ENCODE data around the gene PDZK1IP1. TPM values are rescaled to one million over a fixed set of nuclear protein-coding genes. Genes with fewer than 3 reads are reported as not detected.

Gene PDZK1IP1
- total RNA-seq, 2 donors from 2014 or later = 5.9 to 36.1 TPM

GRCh38 chr1:47179988-47180563 lies 9.8 kb downstream of the PDZK1IP1 start:
- Histone ChIP-seq H3K27ac (no peak overlapping the region), H3K27me3 (replicated peaks; ENCODE audit: insufficient read depth) (no peaks in the 10 kb centered on the region), H3K4me1 (replicated peaks) (no peaks in the 10 kb centered on the region), H3K9me3 (no peaks in the 10 kb centered on the region), H3K4me3 (no peak overlapping the region), H3K36me3 (no peaks in the 10 kb centered on the region)
- 44% methylated on average over 3 of the region's 3 CpGs for WGBS
- intact Hi-C loops (cut with DNase I) = loop anchor here (10.0 kb wide), 1 partner anchor 145 kb away; no protein-coding TSS in a partner anchor
- TF ChIP-seq POLR2AphosphoS5 (IDR thresholded peaks at IDR 0.05) (no peak), CTCF (IDR thresholded peaks at IDR 0.05) (no peak), POLR2A (IDR thresholded peaks at IDR 0.05) (no peak)
- no peak for DNase-seq (ENCODE audit: low spot score)

- DNase-seq (ENCODE audit: low spot score) = peak; percentile 83
- Histone ChIP-seq H3K9me3 (no peaks in the 10 kb centered on the region), H3K36me3 (no peaks in the 10 kb centered on the region), H3K27me3 (replicated peaks; ENCODE audit: insufficient read depth) (no peaks in the 10 kb centered on the region), H3K4me3 (peak overlapping the region; percentile 19 to 24), H3K4me1 (replicated peaks) (no peaks in the 10 kb centered on the region), H3K27ac (peak overlapping the region in 1 of 2 donors; percentile 2)
- TF ChIP-seq POLR2A (IDR thresholded peaks at IDR 0.05) (no peak), POLR2AphosphoS5 (IDR thresholded peaks at IDR 0.05) (peak; percentile 42), CTCF (IDR thresholded peaks at IDR 0.05) (peak; percentile 77 to 92 (median 89))
- intact Hi-C loops (cut with DNase I) = no loop called here
- WGBS = 5% methylated on average over 28 of the region's 30 CpGs
Measured at GRCh38 chr1:47179017-47179987, 10.5 kb downstream of the PDZK1IP1 start.

- no peak overlapping the region for H3K4me3 ChIP-seq
- 66% methylated on average over 8 of the region's 8 CpGs for WGBS
- no peaks in the 10 kb centered on the region for H3K9me3 ChIP-seq
- no peak overlapping the region for H3K27ac ChIP-seq
- intact Hi-C loops (cut with DNase I) = no loop called here
- no peak for TF ChIP-seq POLR2A (IDR thresholded peaks at IDR 0.05)
- no peak for TF ChIP-seq CTCF (IDR thresholded peaks at IDR 0.05)
- TF ChIP-seq POLR2AphosphoS5 (IDR thresholded peaks at IDR 0.05) = no peak
- DNase-seq (ENCODE audit: low spot score) = no peak
- no peaks in the 10 kb centered on the region for H3K4me1 ChIP-seq (replicated peaks)
- H3K27me3 ChIP-seq (replicated peaks; ENCODE audit: insufficient read depth) = no peaks in the 10 kb centered on the region
- H3K36me3 ChIP-seq = no peaks in the 10 kb centered on the region
Measured at GRCh38 chr1:47178654-47179016, 11.2 kb downstream of the PDZK1IP1 start.

GRCh38 chr1:47178020-47178419 lies 11.8 kb downstream of the PDZK1IP1 start:
- Histone ChIP-seq H3K9me3 (no peaks in the 10 kb centered on the region), H3K4me3 (no peak overlapping the region), H3K27ac (no peak overlapping the region), H3K27me3 (replicated peaks; ENCODE audit: insufficient read depth) (no peaks in the 10 kb centered on the region), H3K36me3 (no peaks in the 10 kb centered on the region), H3K4me1 (replicated peaks) (no peaks in the 10 kb centered on the region)
- intact Hi-C loops (cut with DNase I) = no loop called here
- TF ChIP-seq POLR2AphosphoS5 (IDR thresholded peaks at IDR 0.05) (no peak), CTCF (IDR thresholded peaks at IDR 0.05) (no peak), POLR2A (IDR thresholded peaks at IDR 0.05) (no peak)
- 84% methylated on average over 6 of the region's 6 CpGs for WGBS
- no peak for DNase-seq (ENCODE audit: low spot score)
